ENCODE data around the gene AIG1. TPM values are rescaled to one million over a fixed set of nuclear protein-coding genes. Genes with fewer than 3 reads are reported as not detected.

The AIG1 gene
- total and polyA plus RNA-seq, 2 of the 13 experiments (the other 11 are each of a cell fraction or from before 2014, with no cell fraction given) = 115 to 197 TPM

GRCh38 chr6:143349530-143349929, 288.8 kb downstream of the AIG1 start (continued):
- no peak for TF ChIP-seq ZNF660 (CRISPR knock-in tag; IDR thresholded peaks at IDR 0.05; ENCODE audit: borderline replicate concordance, low read depth)

DNA sequence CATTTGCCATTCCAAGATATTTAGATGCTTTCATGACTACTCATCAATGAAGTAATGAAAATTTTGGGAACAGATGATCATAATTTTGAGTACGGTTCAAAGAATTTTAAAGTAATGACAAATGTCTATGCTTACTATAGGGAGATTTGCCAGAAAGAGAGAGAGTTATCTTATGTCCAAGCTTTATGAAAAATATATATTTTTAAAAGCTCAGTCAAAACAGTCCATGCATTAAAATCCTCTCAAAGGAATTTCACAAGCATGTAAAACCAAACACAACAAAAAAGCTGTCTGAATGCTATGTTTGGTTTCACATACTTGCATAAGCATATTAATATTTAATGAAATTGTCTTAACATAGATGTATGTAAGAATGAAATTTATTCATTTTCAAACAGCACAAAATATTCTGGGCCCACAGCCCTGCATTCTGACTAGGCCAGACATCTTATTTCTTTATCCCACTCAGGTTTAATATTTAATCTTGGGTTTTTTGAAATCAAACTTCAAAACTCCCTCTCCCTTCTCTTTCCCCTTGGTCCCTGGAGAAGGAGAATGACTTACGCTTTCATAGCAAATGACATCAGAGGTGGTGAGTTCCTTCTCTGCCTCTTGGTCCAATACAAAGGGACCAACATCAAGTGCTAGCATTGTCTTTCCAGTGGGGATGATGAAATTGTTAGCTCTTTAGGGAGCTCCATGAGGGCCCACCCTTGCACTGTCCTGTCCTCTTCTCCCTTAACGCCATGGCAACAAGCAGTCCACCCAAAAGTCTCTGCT, 295.6 kb downstream of the AIG1 start:
- H2AFZ ChIP-seq (ENCODE audit: low read length) = no peak overlapping the region
- no peaks in the 10 kb centered on the region for H3K36me3 ChIP-seq (replicated peaks in 1 of 2; ENCODE audit: control insufficient read depth in 1 of 2, insufficient read depth in 2 of 2, low read length in 2 of 2)
- no peak overlapping the region for H3K27ac ChIP-seq (ENCODE audit: extremely low read length, insufficient read depth, low read length)
- intact Hi-C loops (cut with micrococcal nuclease; ENCODE audit: unreplicated experiment) (no loop called here), in situ Hi-C loops (cut with HindIII; ENCODE audit: extremely low pct_ligation_motif_present, low pct_unique_long_range_greater_than_20kb) (no loop called here)
- H3K27me3 ChIP-seq (ENCODE audit: control insufficient read depth in 1 of 2, insufficient read depth in 2 of 2, low read length in 2 of 2) = no peaks in the 10 kb centered on the region
- no peaks in the 10 kb centered on the region for H3K79me2 ChIP-seq (ENCODE audit: insufficient read depth, low read length)
- TF ChIP-seq ZFP37 (CRISPR knock-in tag; IDR thresholded peaks at IDR 0.05; ENCODE audit: borderline replicate concordance) (no peak), HOXA9 (CRISPR knock-in tag; IDR thresholded peaks at IDR 0.05; ENCODE audit: borderline replicate concordance) (no peak), NFE2 (CRISPR knock-in tag; IDR thresholded peaks at IDR 0.05) (no peak)
- TF ChIP-seq, protein P1, sequence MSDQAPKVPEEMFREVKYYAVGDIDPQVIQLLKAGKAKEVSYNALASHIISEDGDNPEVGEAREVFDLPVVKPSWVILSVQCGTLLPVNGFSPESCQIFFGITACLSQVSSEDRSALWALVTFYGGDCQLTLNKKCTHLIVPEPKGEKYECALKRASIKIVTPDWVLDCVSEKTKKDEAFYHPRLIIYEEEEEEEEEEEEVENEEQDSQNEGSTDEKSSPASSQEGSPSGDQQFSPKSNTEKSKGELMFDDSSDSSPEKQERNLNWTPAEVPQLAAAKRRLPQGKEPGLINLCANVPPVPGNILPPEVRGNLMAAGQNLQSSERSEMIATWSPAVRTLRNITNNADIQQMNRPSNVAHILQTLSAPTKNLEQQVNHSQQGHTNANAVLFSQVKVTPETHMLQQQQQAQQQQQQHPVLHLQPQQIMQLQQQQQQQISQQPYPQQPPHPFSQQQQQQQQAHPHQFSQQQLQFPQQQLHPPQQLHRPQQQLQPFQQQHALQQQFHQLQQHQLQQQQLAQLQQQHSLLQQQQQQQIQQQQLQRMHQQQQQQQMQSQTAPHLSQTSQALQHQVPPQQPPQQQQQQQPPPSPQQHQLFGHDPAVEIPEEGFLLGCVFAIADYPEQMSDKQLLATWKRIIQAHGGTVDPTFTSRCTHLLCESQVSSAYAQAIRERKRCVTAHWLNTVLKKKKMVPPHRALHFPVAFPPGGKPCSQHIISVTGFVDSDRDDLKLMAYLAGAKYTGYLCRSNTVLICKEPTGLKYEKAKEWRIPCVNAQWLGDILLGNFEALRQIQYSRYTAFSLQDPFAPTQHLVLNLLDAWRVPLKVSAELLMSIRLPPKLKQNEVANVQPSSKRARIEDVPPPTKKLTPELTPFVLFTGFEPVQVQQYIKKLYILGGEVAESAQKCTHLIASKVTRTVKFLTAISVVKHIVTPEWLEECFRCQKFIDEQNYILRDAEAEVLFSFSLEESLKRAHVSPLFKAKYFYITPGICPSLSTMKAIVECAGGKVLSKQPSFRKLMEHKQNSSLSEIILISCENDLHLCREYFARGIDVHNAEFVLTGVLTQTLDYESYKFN (CRISPR knock-in tag; conservative IDR thresholded peaks at IDR 0.05) = no peak
- H4K20me1 ChIP-seq (ENCODE audit: insufficient read depth, low read length) = no peaks in the 10 kb centered on the region
- H3K9ac ChIP-seq (ENCODE audit: insufficient read depth, low read depth, low read length) = no peak overlapping the region
- H3K4me2 ChIP-seq (ENCODE audit: low read depth, low read length) = no peak overlapping the region
- H3K4me1 ChIP-seq (ENCODE audit: insufficient read depth, low read length) = no peaks in the 10 kb centered on the region
- DNase-seq (ENCODE audit: low spot score) = no peak
- FAIRE-seq = no peak
- H3K9me3 ChIP-seq (ENCODE audit: low read length) = no peaks in the 10 kb centered on the region; the same call in 1 of the 2 replicates
- no peak overlapping the region for H3K4me3 ChIP-seq (replicated peaks in 1 of 3; ENCODE audit: insufficient read depth in 1 of 3, low read depth in 2 of 3, low read length in 3 of 3)
- WGBS (ENCODE audit: low lambda C conversion rate) = 62% methylated on average over 3 of the region's 3 CpGs
- POLR2A ChIA-PET = no interaction called here
- CTCF ChIA-PET (ENCODE audit: low intra/inter-chr PET ratio, low total read pairs) = no interaction called here
- ATAC-seq = no peak
- no TSS peak for BruUV-seq (replicated peaks)

All from HepG2 (cell line).